GM18867 (cell line): ENCODE data around the gene GALNT14.
A peak's percentile ranks its signal among the peaks of the same experiment; 100 is the strongest.

ENCODE experiments used
- ATAC-seq: cut with Tn5 transposase; IDR thresholded peaks from one replicate; pipeline ENCODE4 v1.9.1; 2021; ENCODE audit warnings: mild to moderate bottlenecking, moderate library complexity; ENCODE audit not compliant: unreplicated experiment

Gene GALNT14

DNA sequence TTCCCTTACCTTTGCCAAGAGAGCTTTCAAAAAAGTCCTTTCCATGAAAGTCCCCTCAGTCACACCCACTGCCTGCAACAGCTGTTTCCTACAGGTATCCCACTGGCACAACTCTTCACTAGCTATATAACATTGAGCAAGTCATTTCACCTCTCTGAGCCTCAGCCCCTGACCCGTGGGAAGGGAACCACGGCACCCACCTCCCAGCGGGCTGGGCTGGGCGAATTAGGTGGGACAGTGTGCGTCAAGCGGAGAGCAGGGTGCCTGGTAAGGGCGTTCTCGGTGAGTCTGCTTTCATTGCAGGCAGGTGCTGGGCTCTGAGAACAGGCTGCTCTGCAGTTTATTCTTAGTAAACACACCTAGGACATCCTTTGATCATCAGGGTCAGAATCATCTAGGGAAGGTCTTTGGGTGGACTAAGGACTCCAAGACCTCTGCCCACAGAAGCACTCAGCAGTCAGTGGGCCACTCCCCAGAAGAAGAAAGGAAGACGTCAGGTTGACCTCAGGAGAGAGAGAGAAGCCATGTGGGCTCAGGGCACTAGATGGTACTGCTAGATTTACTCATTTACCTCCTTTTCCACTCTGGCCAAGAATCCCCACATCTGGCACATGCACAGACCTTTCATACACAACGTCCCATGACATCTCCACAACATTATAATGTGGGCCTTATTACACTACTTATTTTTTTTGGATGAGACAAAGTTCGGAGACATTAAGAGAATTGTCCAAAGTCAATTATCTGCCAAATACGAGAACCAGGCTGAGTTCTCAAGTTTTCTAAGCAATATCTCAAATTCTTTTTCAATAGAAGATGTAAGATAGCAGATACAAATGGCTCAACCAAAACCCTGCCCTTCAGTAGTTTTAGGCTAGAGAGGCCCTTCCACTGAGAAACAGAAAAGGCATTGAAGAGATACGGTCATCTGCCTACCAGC, 79.9 kb downstream of the GALNT14 start:
- no peak for ATAC-seq

DNA sequence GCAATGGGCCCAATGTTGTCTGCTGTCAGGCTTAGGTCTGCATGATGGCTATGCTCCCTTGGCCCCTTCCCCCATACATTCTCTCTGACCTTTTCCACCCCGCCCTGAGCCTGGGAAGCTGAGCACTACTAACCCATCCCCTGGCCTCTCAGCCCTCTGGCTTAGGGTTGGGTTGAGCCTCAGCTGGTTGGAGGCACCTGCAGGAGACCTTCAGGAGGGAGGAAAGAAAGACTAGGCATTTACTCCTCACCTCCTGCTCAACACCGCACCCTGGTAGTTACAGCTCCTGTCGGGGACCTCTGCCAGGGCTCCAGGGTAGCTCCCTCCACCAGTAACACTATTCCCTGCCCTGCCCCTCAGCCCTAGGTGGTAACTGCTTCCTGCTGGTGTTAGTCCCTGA, 80.5 kb downstream of the GALNT14 start:
- ATAC-seq, result no peak

DNA sequence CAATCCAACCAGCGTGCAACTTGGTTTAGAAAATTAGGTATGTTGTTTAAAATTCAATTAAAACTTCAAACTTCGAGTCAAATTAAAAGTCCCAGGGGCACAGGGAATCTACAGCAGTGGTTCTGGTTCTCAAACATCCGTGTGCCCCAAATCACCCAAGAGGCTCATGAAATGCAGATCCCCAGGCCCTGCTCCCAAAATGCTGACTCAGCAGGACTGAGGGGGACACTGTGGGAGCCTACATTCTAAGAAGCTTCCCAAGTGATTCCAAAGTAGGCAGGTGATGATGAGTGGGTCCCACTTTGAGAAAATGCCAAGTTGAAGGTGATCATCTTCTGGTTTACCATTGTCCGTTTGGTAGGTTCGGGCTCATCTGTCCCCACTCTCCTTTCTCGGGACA, 82.3 kb downstream of the GALNT14 start:
- ATAC-seq, result no peak

DNA sequence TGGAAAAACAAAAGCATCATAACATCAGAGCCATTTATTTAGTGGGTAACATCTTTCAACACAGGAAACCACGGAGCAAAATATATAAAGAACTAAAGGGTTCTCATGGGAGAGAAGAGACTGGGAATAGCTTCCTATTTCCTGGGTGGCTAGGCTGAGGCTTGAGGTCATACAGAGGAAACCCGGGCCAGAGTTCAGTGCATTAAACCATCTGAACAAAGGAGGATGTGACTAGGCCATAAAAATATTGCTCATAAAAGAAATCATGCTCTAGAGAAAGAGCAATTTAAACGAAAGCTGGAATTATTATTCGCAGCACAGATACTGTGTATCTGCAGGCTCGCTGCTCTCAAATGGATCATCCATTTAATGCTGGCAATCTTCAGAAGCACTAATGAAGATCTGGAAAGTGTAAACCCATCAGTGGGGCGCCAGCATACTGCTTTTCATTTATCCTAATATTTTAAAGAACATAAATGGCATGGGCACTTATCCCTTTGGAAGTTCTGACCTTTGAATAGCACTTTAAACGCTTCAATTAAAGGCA, 83.3 kb downstream of the GALNT14 start:
- ATAC-seq, result no peak

DNA sequence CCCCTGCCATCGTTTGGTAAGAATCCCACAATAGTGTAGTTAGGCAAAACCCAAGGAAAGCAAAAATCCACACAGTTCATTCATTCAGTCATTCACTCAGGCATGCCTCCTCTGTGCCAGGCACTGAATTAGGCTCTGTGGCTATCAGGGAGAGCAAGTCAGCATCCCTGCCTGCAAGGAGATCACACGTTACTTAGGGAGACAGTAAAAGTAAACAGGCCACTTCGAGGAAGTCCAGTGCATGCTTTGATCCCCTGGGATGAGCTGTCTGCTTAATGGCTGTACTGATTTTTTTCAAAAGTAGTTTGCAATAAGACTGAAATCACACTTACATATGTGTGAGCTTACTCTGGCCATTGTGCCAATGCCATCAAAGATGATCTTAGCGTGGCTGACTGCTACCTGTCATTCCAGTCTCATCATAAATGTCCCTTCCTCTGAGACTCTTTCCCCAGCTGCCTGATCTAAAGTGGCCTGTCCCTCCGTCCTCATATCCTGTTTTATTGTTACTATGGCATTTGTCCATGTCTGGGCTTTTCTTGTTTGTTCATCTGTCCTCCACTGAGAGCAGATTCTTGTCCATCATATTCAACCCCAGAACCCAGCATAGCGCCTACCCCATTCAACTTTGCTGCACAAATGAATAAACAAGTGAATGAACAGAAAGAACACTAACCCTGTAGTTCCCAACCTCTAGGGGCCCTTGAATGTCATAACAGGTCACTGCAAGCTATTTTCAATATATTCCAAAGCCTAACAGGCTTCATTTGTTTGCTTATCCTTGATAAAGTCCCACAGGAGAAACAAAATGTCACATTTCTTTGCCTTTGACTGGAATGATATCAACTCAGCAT, 84.1 kb downstream of the GALNT14 start:
- no peak for ATAC-seq

DNA sequence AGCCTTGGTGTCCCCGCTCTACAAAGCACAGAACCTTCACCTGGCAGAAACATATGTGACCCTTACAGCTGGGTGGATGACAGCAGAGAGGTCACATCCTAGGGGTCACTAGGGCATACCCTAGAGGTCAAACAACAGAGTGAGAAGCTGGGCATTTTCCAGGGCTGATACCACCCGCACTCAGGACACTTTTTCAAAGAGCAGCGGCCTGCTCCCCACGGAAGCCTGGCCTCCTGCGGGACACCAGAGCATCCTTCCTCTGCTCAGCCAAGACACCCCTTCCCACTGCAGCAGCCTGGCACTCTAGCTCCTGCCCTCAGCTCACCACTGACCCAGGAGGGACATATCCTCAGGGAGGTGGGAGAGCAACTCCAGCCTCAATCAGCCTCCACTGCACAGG, 86.0 kb downstream of the GALNT14 start:
- ATAC-seq, result no peak

DNA sequence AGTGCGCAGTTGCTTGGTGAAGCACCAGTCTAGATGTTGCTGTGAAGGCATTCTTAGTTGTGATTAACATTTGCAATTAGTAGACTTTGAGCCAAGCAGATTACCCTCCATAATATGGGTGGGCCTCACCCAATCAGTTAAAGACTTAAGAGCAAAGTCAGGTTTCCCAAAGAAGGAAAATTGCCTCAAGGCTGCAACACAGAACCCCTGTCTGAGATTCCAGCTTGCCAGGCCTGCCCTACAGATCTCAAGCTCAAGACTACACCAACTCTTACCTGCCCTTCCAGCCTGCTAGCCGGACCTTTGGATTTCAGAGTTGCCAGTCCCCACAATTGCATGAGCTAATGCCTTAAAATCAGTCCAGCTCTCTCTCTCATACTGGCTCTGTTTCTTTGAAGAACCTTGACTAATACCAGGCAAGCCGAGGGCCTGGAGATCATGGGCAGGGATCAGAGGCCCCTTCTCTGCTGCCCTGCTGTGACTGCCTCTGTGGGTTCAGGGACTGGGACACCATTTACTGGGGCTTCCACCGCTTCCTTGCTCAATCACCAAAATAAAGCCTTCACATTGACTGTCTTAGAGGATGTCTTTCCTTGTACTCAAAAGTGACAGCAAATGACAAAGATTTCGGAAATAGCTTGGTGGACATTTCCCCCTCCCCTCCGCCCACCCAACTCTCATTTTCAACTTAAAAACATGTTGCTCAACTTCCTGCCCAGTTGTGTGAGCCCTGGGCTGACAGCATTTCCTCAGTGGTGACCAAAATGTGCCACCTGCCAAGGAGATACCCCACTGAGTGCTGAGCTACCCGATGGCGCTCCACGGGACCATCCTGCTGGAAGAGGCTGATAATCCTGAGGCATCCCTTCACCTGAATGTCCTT, 86.7 kb downstream of the GALNT14 start:
- ATAC-seq, result no peak

DNA sequence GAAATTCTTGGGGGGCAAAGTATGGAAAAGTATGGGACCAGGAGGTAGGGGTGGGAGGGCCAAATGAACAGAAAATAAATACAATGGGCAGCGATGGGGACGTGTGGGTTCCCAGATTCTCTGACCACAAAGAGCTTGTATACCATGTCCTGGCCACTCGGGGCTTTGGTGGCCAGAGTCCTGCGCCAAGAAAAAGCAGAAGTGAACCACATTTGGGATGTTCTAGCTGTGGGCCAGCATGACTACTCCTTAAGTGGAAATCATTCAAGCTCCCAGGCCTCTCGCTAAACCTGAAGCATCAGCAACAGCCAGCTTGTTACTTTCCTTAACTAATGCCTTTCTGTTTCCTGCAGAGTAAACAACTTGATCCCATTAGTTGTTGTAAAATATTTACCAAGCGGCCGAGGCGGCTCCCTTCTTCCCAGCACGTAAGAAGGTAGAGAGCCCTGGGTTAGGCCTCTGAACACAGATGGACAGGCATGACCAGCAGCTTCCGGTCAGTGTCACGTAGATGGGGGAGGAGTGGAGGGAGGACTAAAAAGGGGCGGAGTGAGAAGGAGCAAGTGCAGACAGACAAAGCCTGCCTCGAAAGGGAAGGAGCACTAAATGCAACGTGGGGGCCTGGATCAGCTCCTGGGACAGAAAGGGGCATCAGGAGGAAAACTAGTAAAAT, 88.2 kb downstream of the GALNT14 start:
- ATAC-seq, result no peak

DNA sequence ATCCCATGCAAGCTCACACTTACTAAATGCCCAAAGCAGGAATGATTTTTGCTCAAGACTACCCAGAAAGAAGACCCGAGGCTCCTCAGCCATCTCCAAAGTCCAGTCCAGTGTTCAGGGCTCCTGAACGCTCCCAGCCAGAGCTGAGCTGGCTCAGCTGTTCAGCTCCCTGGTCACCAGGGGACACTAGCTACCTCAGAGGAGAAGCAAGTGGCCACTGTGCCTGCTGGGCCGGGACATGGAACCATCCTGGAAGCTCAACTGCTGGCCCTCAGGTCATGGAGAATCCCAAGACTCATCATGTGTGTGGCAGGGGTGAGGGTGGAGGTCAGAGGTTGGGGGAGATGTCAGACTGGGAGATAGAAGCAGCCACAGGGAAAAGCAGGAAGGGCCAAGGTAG, 89.0 kb downstream of the GALNT14 start:
- ATAC-seq, result no peak

DNA sequence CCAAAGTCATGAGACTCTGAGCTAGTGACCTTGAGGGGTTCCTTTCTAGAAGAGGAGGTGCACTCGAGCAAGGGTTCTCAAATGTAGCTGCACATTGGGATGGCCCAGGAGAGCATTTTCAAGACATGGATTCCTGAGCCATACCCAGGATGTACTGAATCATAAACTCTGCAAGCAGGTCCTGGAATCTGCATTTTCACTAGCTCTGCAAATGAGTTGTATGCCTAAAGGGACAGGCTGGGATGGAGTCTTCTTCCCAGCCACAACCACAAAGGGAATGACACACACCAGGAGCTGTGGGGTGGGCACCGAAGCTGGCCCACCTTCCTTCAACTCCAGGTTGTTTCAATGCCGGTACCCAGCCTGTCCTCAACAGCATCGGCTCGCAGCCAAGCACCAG, 90.6 kb downstream of the GALNT14 start:
- no peak for ATAC-seq

DNA sequence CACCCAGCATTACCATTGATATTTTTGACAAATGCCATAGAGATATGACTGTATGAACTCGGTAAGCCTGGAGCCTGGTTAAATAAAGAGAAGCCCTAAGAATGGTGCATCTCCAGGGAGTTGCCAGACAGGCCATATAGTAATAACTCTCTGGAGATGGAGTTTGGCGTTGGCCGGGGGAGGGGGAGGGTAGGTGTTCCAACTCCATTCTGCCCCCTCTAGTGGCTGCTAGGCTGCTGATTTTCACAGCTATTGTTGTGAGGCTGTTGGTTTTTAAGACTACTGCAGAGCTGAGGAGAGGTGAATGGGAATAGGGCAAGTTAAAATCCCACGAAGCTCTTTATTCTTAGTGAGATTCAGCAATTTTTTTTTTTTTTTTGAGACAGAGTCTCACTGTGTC, 99.9 kb downstream of the GALNT14 start:
- no peak for ATAC-seq

DNA sequence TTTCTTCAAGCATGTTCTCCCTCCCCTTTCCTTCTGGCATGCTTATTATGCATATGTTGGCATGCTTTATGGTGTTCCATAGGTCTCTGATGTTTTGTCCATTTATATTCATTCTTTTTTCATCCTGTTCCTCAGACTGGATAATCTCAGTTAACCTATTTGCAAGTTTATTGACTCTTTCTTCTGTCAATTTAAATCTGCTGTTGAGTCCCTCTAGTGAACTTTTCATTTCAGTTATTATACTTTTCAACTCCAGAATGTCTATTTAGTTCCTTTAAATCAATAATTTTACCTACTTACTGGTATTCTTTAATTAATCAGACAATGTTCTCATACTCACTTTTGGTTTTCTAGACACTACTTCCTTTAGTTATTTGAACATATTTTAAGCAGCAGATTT, 101.2 kb downstream of the GALNT14 start:
- ATAC-seq, result no peak

DNA sequence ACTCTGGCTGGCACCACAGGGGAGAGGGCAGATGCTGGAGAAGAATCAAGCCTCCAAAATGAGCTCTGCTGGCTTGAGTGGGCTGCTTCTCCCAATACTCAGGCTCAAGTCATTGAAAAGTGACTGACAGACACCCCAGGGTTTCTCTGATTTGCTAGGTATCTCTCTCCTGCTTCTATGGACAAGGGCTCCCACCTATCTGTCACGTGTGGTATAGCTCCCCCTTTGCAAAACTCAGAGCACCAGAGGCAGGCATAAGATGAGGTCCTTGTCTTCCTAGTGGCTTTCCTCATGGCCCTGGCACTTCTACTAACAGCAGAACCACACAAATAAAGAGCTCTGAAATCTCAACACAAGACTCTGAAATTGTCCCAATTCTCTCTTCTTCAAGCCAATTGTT, 105.2 kb downstream of the GALNT14 start:
- ATAC-seq, result no peak

DNA sequence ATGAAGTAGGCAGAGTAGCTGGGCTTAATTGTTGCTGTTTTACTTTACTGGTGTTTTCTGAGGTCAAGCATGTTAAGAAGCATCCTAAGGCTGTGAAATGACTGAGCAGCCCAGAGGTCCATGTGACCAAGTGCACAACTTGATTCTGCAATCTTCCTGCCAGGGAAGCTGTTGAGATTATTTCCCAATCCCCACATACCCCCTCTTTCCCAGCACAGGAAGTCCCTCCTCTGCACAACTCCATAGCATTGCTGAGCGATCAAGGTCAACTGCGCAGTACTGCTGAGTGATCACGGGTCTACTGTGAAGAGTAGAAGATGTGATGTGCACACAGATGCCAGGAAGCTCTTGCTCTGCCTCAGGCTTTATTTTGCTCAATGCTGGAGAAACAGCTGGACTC, 105.8 kb downstream of the GALNT14 start:
- no peak for ATAC-seq

DNA sequence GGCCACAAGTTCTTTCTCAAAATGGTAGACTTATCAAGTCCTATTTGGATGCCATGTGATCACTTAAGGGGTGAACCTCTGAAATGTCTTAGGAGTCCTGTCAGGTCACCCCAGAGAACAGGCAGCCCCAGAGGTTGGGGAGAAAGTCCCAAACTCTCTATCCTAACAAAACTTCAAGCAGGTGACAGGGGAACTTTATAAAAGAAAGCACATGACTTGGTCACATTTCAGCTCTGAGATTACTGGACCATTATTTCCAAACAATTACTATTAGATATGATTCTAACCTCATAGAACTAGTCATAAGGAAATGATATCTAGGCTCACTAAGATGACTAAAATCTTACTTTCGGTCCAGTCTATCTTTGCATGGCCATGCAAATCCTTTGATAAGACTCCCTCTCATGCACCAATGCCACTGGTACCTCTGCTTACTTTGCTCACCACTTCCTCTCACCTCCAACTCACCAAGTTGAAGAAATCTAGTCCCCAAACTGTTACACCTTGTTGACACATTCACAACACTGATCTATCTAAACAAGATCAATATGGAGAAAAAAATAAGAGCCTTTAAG, 107.0 kb downstream of the GALNT14 start:
- ATAC-seq, result peak; percentile 92

DNA sequence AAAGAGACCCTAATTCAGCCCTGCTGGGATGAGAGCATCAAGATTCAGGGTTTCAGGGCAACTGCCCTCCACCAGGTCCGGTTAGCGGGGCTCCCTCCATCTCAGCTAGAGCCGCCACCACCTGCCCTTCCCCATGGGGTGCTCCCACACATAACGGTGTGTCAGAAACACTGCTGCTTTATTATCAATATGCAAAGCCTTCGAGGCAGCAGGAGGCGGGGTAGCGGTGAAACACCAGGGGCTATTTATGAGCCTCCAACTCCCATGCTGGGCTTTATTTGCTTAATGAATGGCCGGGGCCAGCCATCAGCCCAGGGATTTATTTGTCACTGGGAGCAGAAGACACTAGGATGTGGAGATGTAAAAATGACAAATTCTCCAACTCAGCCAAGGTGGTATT, 109.8 kb downstream of the GALNT14 start:
- no peak for ATAC-seq

DNA sequence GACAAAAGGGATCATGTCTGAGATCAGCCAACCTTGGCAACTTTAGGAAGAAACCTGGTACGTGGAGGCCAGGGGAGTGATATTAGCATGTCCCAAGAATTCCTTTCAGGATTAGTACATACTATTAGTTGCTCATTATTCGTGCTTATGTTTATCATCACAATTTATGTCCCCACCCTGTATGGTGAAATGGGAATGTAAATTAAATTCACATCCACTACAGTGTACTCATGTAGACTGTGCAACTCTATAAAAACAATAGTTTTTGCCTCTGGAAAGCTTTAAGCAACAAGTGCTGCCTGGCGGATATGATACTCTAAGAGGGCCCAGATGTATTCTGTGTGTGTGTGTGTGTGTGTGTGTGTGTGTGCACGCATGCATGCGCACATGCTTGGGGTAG, 110.7 kb downstream of the GALNT14 start:
- no peak for ATAC-seq

DNA sequence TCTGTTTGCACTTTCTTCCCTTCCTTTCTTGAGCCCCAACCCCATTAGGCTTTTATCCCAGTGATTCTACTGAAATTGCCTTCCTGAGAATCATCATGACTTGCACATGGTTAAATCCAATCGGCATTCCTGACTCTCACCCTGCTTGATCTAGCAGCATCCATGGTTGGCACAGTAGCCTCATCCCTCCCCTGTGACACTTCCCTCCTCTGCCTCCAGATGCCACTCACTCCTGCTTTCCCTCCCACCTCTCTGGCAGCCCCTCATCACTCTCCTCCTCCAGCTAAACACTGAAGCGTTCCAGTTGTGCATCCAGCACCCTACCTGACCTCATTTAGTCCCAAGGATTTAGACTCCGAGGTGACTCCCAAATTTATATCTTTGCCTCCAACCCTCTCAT, 114.7 kb downstream of the GALNT14 start:
- ATAC-seq, result no peak

DNA sequence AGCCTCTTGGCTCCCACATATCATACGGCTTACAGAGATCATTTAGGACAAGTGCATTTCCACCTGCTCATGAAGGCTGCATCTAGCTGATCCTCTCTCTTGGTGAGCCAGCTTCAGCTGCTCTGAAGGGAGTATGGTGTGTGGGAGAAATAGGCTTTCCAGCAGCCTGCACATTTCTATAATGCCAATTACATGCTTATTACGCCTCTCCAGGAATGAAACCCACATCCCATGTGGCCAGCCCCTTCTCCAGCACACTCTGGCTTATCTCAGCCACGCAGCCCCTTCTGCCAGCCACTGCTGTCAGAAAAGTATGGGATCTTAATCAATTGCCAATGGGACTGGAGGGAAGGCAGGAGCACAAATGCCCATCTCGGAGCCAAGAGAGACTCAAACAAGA, 117.5 kb downstream of the GALNT14 start:
- no peak for ATAC-seq

DNA sequence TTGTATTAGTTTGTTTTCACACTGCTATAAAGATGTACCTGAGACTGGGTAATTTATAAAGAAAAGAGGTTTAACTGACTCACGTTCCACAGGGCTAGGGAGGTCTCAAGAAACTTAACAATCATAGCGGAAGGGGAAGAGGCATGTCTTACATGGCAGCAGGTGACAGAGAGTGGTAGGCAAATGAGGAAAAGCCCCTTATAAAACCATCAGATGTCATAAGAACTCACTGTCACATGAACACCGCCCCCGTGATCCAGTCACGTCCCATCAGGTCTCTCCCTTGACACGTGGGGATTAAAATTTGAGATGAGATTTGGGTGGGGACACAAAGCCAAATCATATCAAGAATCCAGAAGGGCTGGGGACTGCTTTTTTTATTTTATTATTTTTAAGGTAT, 120.0 kb downstream of the GALNT14 start:
- ATAC-seq, result no peak
